ENCODE data around the gene RAB40AL.

DNA sequence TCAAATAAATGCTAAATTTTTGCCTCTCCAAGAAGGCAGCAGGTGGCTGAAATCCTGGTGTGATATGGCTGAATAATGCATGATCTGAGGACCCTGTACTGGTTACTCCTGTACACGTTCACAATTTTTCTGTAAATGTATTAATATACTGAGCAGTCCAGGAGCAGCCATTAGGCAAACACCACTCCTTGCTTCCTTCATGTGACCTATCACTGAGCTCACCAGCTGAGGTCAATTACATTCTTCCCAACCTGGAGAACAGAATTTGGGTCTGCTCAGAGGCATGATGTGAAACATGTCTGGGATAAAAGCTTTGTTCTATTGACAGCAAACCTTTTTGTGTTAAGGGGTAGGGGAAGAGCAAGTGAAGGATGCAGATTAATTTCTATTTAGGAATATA, 26.9 kb downstream of the RAB40AL start:
- no peak for TF ChIP-seq YY1 (IDR thresholded peaks at IDR 0.05; ENCODE audit: insufficient read depth, insufficient read length)
- TF ChIP-seq SUZ12 (IDR thresholded peaks at IDR 0.05; ENCODE audit: extremely low read depth, insufficient read depth, insufficient read length) = no peak
- TF ChIP-seq ZNF274 (IDR thresholded peaks at IDR 0.05; ENCODE audit: low read depth, low read length) = no peak
